NCI-H1417 (cell line): ENCODE data around the gene NTN3.
"Not testable (repeated sequence)": the region's sequence is repeated elsewhere in the genome, so short reads cannot be mapped to it uniquely, and the experiment has no call there.

Experiments
- DNase-seq, 3 experiments: peaks; one replicate each; lab custom pipeline; 2025; lab: John Stamatoyannopoulos, UW

The NTN3 gene

DNA sequence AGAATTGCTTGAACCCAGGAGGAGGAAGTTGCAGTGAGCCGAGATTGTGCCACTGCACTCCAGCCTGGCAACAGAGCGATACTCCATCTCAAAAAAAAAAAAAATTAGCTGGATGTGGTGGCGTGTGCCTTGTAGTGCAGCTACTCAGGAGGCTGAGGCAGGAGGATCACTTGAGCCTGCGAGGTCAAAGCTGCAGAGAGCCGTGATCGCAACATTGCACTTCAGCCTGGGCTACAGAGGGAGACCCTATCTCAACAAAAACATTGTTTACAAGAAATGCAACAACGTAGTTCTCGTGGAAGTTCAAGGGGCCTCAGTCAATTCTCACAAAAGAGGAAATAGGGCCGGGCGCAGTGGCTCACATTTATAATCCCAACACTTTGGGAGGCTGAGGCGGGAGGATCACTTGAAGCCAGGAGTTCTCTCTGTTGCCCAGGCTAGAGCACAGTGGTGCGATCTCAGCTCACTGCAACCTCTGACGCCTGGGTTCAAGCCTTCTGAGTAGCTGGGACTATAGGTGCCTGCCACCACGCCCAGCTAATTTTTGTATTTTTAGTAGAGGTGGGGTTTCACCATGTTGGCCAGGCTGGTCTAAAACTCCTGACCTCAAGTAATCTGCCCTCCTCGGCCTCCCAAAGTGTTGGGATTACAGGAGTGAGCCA, 29.8 kb upstream of the NTN3 start:
- not testable (repeated sequence) for DNase-seq

- no peak for DNase-seq
Measured at GRCh38 chr16:2443555-2443954, 27.5 kb upstream of the NTN3 start.

- no peak for DNase-seq
Measured at GRCh38 chr16:2447920-2448583, 23.0 kb upstream of the NTN3 start.

- no peak for DNase-seq
Measured at GRCh38 chr16:2449118-2449517, 22.0 kb upstream of the NTN3 start.

- DNase-seq = no peak
Measured at GRCh38 chr16:2450535-2450934, 20.6 kb upstream of the NTN3 start.

DNA sequence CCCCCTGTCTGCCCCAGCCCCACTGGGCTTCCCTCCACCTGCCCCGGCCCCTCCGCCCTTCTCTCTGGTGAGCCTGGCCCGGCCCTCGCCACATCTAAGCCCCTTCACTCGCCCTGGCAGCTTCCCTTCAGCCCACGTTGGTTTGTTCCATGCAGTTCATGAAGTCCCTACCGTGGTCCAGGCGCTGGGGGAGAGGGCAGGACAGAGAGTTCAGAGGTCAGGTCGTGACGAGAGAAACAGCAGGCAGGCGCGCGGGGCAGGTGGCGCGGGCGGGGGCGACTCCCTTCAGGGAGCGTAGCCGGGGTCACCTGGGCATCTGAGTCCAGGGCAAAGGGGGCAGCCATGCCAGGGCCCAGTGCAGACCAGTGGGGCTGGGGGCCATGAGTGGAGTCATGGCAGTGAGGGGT, 20.1 kb upstream of the NTN3 start:
- DNase-seq = no peak

DNA sequence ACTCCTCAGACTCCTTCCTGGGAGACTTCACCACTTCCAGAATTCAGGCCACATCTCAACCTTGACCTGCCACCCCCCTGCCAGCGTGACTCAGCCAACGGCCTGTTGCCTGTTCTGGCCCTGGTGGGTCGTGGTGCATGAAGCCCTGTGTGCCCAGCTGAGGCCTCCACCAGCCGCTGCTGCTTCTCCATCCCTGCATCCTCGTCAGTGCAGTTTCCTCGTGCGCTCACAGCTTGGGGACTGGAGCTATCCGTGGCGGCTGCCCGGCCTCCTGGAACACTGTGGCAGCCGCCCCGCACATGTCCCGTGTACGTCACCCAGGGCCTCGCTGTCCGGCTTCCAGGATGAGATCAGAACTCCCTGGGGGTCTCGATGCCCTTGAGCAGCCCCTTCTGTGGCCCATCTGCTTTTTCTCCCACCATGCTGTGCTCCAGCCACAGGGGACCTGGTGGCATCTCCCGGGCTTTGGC, 19.2 kb upstream of the NTN3 start:
- no peak for DNase-seq

GRCh38 chr16:2452650-2453049, 18.4 kb upstream of the NTN3 start:
- no peak for DNase-seq

- no peak for DNase-seq
Measured at GRCh38 chr16:2455081-2455845, 15.8 kb upstream of the NTN3 start.

- no peak for DNase-seq
Measured at GRCh38 chr16:2456551-2457153, 14.4 kb upstream of the NTN3 start.

GRCh38 chr16:2457267-2457666, 13.8 kb upstream of the NTN3 start:
- no peak for DNase-seq

GRCh38 chr16:2457946-2458345, 13.2 kb upstream of the NTN3 start:
- DNase-seq = peak in 1 of 3 experiments; percentile 57

DNA sequence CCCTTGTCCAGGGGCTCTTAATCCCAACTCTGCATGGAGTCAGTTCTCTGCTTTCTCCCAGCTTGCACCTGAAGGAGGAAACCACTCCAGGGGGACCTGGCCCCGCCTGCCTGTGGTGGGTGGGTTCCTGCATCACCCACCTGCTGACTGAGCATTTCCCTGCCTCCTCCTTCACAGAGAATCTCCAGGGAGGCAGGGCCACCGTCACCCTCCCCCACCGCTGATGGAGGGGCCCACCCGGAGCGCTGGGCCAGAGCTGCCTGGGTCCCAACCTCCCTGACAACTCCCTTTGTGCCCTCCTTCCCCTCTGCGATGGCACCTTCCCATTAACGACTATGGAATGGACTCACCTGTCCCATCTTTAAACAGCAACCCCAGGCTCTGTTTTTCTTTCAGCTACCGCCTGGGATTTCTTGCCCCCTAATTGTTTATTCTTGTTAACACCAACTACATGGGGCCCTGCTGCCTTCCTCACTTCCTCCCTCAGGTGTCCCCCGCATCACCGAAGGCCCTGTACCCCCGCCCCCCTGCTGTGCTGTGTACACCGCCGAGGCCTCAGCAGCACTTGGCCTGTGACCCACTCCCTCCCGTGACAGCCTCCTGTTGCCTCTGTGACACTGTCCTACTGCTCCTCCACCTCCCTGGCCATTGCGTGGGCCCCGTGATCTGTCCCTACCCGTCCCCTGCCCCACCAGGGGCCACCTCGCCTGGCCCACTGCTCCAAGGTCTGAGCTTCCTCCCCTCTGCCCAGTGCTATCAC, 12.0 kb upstream of the NTN3 start:
- peak in 2 of 3 experiments; percentile 62 for DNase-seq

GRCh38 chr16:2459647-2460390, 11.3 kb upstream of the NTN3 start, which contains the start of gene TEDC2:
Gene TEDC2 (plus strand): TSS chr16:2460109. CDS start chr16:2460145, 36 bp downstream.
- DNase-seq = peak; percentile 97 to 100 (median 97)

DNA sequence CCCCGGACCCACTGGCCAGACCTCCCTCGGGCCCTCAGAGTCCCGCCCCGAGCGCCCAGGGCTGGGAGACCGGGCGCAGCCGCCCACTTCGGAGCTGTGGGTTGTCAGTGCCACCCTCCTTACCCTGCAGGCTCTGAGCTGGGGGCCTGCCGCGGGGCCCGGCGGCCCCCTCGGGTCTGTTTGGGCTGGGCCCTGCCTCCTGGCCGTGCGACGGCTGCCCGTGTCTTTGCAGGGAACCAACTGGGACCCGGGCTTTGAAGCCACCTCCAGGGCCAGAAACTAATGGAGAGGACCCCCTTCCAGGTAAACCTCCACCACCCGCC, 10.7 kb upstream of the NTN3 start:
- no peak for DNase-seq

DNA sequence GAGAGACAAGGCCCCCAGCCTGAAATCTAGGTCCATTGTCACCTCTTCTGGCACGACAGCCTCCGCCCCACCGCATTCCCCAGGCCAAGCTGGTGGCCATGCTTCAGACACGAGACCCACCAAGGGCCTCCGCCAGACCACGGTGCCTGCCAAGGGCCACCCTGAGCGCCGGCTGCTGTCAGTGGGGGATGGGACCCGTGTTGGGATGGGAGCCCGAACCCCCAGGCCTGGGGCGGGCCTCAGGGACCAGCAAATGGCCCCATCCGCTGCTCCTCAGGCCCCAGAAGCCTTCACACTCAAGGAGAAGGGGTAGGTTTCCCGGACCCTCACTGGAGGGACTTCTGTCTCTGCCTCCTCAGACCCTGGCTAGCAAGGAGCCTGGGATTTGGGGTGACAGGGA, 10.2 kb upstream of the NTN3 start:
- DNase-seq = no peak

DNA sequence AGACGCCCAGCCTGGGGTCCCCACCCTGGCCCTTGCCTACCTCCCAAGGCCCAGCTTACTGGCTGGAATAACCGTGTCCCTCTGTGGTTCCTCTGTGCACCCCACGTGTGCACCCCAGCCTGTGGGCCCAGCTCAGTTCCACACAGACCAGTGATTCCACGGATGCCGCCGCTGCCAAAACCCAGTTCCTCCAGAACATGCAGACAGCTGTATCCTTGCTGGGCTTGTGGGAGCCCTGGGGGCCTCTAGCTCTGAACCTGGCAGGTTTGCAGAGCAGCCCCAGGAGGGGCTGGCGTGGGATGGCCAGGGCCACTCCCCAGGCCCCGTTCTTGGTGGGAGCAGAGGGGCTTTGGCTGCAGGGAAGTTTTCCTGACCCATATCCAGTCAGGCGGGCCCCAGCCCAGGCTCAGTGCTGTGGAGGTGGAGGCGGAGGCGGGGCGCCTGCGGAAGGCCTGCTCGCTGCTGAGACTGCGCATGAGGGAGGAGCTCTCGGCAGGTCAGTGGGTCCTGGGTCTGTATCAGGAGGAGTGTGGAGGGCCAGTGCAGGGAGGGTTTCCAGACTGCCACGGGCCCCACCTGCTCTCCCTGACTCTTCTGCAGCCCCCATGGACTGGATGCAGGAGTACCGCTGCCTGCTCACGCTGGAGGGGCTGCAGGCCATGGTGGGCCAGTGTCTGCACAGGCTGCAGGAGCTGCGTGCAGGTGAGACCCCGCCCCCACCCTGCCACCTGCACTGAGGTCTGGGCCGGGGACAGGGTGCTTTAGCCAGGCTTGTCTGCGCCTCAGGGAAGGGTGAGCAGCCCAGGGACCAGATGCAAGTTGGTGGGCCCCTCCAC, 8.8 kb upstream of the NTN3 start:
- no peak for DNase-seq

- no peak for DNase-seq
Measured at GRCh38 chr16:2464333-2464732, 6.8 kb upstream of the NTN3 start.

DNA sequence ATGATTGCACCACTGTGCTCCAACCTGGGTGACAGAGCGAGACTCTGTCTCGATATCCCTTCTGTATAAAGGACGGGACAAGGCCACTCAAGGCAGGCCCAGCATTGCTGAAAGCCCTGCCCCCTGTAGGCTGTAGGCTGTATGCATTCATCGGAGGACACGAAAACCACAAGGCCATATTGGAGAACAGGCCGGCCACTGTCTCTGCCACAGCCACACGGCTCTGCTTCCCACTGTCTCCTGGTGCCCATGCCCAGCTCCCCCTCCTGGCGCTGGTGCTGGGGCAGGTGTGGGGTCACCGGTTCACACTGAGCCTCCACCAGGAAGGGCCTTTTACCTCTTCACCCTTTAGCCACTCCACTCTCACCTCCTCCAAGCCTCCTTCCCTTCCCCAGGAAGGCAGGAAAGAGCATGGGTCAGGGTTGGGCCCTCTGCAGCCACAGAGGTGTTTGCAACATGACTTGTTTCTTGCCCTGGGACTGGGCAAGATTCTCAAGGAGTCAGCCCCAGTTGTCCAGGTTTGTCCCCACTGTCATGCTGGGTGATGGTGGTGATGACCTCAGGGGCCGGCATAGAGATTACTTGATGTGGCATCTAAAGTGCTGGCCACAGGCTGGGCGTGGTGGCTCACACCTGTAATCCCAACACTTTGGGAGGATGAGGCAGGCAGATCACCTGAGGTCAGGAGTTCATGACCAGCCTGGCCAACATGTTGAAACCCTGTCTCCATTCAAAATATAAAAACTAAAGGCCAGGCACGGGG, 5.3 kb upstream of the NTN3 start:
- peak in 1 of 3 experiments; percentile 26 for DNase-seq
